ENCODE data around the gene ATAD2B. TPM values are rescaled to one million over a fixed set of nuclear protein-coding genes. Genes with fewer than 3 reads are reported as not detected.

Gene ATAD2B
- total RNA-seq, 1 donor from 2014 or later, result 24.3 TPM

DNA sequence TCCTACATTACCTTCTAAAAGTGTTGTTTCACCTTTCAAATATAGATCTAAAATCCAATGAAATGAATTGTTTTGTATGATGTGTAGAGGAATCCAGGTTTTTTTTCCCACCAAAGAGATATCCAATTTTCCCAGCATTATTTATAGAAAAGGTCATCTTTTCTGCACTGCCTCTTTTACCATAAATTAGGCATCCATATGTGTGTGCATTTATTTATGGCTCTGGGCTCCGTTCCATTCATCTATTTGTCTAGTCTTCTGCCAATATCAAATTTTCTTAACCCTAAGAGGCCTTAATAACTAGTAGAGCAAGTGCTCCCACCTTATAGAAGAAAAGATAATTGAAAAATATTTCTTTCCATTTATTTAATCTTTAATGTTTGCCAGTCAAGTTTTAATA lies 88.3 kb downstream of the ATAD2B start:
- DNase-seq, result no peak
- Mint-ChIP-seq H3K9me3 (no peaks in the 10 kb centered on the region), H3K4me3 (no peak overlapping the region), H3K27me3 (no peaks in the 10 kb centered on the region), H3K36me3 (ENCODE audit: low read depth) (peaks cover 20% of the 10 kb centered on the region), H3K4me1 (no peaks in the 10 kb centered on the region), H3K27ac (no peak overlapping the region)
- intact Hi-C loops (cut with micrococcal nuclease), result no loop called here

DNA sequence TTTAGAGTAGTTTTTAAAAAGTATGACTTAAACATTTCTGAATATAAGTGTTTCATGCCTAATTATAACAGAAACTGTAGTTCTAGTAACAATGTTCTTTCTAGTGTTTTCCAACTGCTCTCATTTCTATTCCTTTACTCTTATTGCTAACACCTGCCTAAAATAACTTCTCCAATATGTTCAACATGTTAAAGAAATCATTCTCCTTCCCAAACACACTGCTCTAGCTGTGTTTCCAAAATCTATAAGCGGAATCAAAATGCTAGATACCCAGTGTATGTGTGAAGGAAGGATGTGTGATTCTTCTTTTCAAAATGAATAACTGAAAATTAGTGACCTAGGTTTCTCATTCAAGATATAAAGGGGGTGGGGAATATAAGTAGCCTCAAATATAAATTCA lies 89.1 kb downstream of the ATAD2B start:
- peaks cover 20% of the 10 kb centered on the region for H3K36me3 Mint-ChIP-seq (ENCODE audit: low read depth)
- intact Hi-C loops (cut with micrococcal nuclease), result no loop called here
- H3K4me1 Mint-ChIP-seq, result no peaks in the 10 kb centered on the region
- H3K27ac Mint-ChIP-seq, result no peak overlapping the region
- DNase-seq, result no peak
- H3K4me3 Mint-ChIP-seq, result no peak overlapping the region
- H3K27me3 Mint-ChIP-seq, result no peaks in the 10 kb centered on the region
- H3K9me3 Mint-ChIP-seq, result no peaks in the 10 kb centered on the region

DNA sequence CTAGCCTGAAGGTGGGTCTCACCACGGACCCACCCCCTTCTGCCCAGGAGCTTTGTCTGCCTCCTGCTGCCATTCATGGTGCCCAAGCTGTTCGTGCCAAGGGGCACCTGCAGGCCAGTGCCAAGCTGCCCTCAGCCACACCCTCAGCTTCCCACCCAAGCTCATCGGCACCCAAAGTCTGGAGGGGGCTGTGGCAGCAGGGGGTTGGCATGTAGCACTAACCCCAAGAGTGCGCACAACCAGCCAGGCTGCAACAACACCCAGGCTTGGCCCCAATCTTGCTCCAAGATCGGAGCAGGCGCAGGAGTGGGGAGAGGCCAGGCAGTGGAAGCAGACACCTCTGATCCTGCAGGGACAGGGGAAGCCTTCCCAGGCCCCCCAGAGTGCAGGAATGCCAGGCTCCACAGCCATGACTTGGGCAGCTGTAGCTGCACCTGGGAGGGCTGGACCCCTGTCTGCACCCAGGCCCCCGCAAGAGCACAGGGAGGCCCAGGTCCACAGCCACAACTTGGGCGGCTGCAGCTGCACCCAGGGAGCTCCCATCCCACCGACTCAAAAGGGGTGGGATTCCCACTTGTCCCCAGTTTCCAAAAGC lies 89.9 kb downstream of the ATAD2B start:
- H3K4me3 Mint-ChIP-seq, result no peak overlapping the region
- intact Hi-C loops (cut with micrococcal nuclease), result no loop called here
- H3K36me3 Mint-ChIP-seq (ENCODE audit: low read depth), result peaks cover 20% of the 10 kb centered on the region
- DNase-seq, result no peak
- no peaks in the 10 kb centered on the region for H3K9me3 Mint-ChIP-seq
- H3K4me1 Mint-ChIP-seq, result no peaks in the 10 kb centered on the region
- no peak overlapping the region for H3K27ac Mint-ChIP-seq
- H3K27me3 Mint-ChIP-seq, result no peaks in the 10 kb centered on the region

DNA sequence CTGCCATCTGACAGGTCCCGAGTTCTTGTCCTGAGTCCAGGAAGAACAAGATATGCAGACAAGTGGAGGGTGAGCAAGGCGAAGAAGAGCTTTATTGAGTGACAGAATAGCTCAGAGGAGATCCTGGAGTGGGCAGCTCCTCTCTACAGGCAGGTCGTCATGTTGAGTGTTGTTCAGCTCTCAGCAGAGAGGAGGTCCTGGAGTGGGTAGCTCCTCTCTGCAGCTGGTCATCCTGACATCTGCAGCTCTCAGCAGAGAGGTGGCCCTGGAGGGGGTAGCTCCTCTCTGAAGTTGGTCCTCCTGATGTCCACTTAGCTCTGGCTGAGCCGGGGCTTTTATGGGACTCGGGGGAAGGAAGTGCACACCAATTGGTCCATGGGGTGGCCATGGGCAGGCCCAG lies 90.4 kb downstream of the ATAD2B start:
- Mint-ChIP-seq H3K27ac (no peak overlapping the region), H3K4me3 (no peak overlapping the region), H3K36me3 (ENCODE audit: low read depth) (peaks cover 22% of the 10 kb centered on the region), H3K27me3 (no peaks in the 10 kb centered on the region), H3K9me3 (no peaks in the 10 kb centered on the region), H3K4me1 (no peaks in the 10 kb centered on the region)
- DNase-seq, result no peak
- intact Hi-C loops (cut with micrococcal nuclease), result no loop called here

DNA sequence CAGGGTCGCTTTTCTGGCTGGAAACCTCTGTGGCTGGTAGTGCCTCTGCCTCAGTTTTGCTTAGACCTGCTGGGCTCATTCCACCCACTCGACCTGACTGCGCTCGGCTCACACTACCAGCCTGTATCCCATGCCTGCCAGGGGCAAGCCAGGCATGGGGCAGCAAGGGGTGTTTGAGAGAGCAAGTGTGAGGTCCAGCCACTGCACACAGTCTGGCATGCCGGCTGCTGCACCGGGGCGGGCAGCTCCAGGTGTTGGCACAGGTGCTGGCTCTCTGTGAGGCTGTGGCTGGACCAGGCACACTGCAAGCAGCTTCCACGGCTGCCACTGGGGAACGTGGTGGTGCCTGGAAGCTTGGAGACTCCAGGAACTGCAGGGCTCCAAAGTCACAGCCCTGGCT lies 90.9 kb downstream of the ATAD2B start:
- H3K9me3 Mint-ChIP-seq, result no peaks in the 10 kb centered on the region
- no peak overlapping the region for H3K27ac Mint-ChIP-seq
- DNase-seq, result no peak
- no peak overlapping the region for H3K4me3 Mint-ChIP-seq
- peaks cover 23% of the 10 kb centered on the region for H3K36me3 Mint-ChIP-seq (ENCODE audit: low read depth)
- intact Hi-C loops (cut with micrococcal nuclease), result no loop called here
- no peaks in the 10 kb centered on the region for H3K27me3 Mint-ChIP-seq
- no peaks in the 10 kb centered on the region for H3K4me1 Mint-ChIP-seq

DNA sequence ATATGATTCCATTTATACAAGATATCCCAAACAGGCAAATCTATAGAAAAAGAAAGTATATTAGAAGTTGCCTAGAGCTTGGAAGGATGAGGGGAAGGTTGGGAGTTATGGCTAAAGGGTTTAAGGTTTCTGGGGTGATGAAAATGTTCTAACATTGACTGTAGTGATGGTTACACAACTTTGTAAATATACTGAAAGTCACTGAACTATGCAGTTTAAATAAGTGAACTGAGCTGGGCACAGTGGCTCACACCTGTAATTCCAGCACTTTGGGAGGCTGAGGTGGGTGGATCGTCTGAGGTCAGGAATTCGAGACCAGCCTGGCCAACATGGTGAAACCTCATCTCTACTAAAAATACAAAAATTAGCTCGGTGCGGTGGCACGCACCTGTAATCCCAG lies 91.5 kb downstream of the ATAD2B start:
- Mint-ChIP-seq H3K9me3 (no peaks in the 10 kb centered on the region), H3K27ac (no peak overlapping the region), H3K36me3 (ENCODE audit: low read depth) (peaks cover 20% of the 10 kb centered on the region), H3K4me3 (no peak overlapping the region), H3K27me3 (no peaks in the 10 kb centered on the region), H3K4me1 (no peaks in the 10 kb centered on the region)
- DNase-seq, result no peak
- intact Hi-C loops (cut with micrococcal nuclease), result no loop called here

DNA sequence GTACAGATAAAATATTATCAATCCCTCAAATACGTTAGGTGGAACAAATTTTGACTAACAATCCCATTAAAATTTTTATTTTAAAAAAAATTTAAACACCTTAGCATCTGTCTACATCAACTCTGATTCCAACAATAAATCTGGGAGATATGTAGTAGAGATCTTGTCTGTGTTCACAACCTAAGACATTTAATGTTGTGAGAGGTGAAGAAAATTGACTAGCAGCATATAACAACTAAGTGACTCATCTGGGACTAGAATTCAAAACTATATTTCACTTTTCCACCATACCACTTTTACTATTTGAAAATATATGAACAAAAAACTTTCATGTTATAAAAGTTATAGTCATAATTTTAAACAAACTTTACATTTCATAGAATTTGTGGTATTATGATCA lies 97.9 kb downstream of the ATAD2B start:
- Mint-ChIP-seq H3K27ac (no peak overlapping the region), H3K4me1 (peaks cover 2% of the 10 kb centered on the region), H3K9me3 (no peaks in the 10 kb centered on the region), H3K4me3 (no peak overlapping the region), H3K27me3 (no peaks in the 10 kb centered on the region), H3K36me3 (ENCODE audit: low read depth) (peaks cover 12% of the 10 kb centered on the region)
- intact Hi-C loops (cut with micrococcal nuclease), result no loop called here
- DNase-seq, result no peak

DNA sequence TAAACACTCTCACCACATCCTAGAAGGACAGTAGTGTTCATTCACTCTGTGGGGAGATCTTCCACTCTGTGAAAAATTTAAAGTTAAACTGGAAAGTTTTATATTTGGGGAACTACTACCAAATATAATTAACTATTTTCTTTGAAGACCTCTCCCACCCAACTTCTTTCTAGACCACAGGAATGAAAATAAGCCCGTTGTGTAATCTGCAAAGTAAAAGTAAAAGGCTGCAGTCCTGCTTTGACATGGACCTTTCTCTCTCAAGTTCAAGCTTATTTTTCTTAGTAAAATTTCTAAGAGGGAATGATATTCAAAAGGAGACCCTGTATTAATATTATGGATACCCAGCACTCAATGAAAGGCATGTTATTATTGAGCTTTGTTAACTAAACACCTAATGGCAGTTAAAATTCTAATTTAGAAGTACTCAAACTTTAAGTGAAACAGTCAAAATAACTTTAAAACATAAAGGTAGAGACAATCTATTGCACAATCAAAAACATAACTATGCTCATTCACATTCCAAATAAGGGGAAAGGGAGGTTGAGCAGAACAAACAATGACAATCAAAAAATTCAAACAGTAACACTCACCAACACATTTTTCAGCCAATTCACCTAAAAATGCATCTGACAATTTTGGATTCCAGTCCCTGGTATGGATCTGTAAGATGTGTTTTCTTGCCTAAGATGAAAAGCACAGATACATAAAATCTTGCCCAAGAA lies 98.5 kb downstream of the ATAD2B start:
- Mint-ChIP-seq H3K27ac (no peak overlapping the region), H3K9me3 (no peaks in the 10 kb centered on the region), H3K36me3 (ENCODE audit: low read depth) (peaks cover 12% of the 10 kb centered on the region), H3K4me3 (no peak overlapping the region), H3K4me1 (peaks cover 2% of the 10 kb centered on the region), H3K27me3 (no peaks in the 10 kb centered on the region)
- intact Hi-C loops (cut with micrococcal nuclease), result no loop called here
- DNase-seq, result no peak

DNA sequence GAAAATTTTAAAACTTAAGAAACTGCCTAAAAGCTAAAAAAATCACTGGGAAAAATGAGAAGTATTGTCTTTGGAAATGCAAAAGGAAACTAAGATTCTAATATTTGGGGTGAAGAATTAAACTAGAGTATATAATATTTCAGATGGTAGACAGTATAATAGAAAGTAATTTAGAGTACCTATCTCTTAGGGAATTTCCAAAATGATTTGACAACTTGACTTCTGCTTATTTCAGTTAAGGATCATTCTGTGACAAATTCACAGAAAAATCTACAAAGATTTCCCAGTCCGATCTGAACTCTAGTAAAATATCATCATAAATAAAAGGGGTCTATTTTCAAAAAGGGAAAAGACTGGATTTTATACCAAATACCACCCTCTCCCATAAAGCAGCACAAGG lies 99.6 kb downstream of the ATAD2B start:
- DNase-seq, result no peak
- H3K27ac Mint-ChIP-seq, result no peak overlapping the region
- no peaks in the 10 kb centered on the region for H3K9me3 Mint-ChIP-seq
- no peaks in the 10 kb centered on the region for H3K27me3 Mint-ChIP-seq
- peaks cover 2% of the 10 kb centered on the region for H3K4me1 Mint-ChIP-seq
- peaks cover 11% of the 10 kb centered on the region for H3K36me3 Mint-ChIP-seq (ENCODE audit: low read depth)
- intact Hi-C loops (cut with micrococcal nuclease), result no loop called here
- H3K4me3 Mint-ChIP-seq, result no peak overlapping the region

DNA sequence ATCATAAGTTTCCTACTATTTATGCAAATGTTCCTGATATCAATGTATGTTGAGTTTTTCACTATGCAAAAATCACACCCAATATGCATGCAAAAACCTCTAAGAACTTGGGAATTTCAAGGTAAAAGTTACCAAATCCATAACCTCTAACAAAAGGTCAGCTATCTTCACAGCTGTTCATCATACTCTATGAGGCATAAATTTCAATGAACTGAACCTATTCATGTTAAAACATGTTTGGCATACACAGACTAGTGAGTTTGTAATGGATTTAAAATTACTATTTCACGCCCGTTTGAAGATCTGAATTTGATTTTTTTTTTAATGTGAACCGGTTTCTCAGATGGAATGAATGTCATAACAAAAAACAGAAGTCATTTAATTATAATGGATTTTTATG lies 100.2 kb downstream of the ATAD2B start:
- H3K27ac Mint-ChIP-seq, result no peak overlapping the region
- intact Hi-C loops (cut with micrococcal nuclease), result no loop called here
- H3K9me3 Mint-ChIP-seq, result no peaks in the 10 kb centered on the region
- H3K27me3 Mint-ChIP-seq, result no peaks in the 10 kb centered on the region
- H3K4me3 Mint-ChIP-seq, result no peak overlapping the region
- H3K4me1 Mint-ChIP-seq, result peaks cover 2% of the 10 kb centered on the region
- DNase-seq, result no peak
- H3K36me3 Mint-ChIP-seq (ENCODE audit: low read depth), result peaks cover 12% of the 10 kb centered on the region

DNA sequence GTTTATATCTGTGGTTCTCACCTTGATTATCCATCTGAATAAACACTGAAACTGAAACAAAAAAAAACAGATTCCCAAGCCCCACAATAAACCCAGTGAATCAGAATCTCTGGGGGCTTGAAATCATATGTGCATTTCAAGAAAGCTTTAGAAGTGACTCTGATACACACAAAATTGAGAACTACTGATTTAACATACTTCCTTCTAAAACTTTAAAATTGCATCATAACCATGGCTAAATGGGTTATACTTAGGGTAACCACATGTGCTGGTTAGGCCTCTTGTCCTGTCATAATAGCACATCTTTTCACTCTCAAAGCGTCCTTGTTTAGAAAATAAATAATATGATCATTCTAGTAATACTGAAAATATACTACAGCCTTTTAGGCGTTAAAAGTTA lies 100.9 kb downstream of the ATAD2B start:
- no peak overlapping the region for H3K27ac Mint-ChIP-seq
- no peak for DNase-seq
- H3K27me3 Mint-ChIP-seq, result no peaks in the 10 kb centered on the region
- H3K4me3 Mint-ChIP-seq, result no peak overlapping the region
- intact Hi-C loops (cut with micrococcal nuclease), result no loop called here
- peaks cover 2% of the 10 kb centered on the region for H3K4me1 Mint-ChIP-seq
- H3K9me3 Mint-ChIP-seq, result no peaks in the 10 kb centered on the region
- peaks cover 10% of the 10 kb centered on the region for H3K36me3 Mint-ChIP-seq (ENCODE audit: low read depth)

DNA sequence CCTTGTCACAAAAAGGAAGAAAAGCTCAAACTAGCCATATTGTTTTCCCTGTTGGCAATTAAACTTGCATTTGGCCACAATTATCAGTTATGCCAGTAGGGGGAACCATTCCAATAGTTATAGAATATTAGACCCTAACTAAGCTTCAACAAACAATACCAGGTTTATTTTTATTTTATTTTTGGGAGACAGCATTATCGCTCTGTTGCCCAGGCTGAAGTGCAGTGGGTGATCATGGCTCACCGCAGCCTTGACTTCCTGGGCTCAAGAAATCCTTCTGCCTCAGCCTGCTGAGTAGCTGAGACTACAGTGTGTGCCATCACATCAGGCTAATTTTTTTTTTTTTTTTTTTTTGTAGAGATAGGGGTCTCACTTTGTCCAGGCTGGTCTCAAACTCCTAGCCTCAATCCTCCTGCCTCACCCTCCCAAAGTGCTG lies 102.1 kb downstream of the ATAD2B start:
- Mint-ChIP-seq H3K27ac (no peak overlapping the region), H3K9me3 (no peaks in the 10 kb centered on the region), H3K4me3 (no peak overlapping the region), H3K27me3 (no peaks in the 10 kb centered on the region), H3K4me1 (peaks cover 2% of the 10 kb centered on the region), H3K36me3 (ENCODE audit: low read depth) (peaks cover 10% of the 10 kb centered on the region)
- intact Hi-C loops (cut with micrococcal nuclease), result loop anchor here (1.0 to 2.0 kb wide), 3 partner anchors 102 to 558 kb away; partner anchors contain the start of gene TP53I3
- peak; percentile 83 for DNase-seq

DNA sequence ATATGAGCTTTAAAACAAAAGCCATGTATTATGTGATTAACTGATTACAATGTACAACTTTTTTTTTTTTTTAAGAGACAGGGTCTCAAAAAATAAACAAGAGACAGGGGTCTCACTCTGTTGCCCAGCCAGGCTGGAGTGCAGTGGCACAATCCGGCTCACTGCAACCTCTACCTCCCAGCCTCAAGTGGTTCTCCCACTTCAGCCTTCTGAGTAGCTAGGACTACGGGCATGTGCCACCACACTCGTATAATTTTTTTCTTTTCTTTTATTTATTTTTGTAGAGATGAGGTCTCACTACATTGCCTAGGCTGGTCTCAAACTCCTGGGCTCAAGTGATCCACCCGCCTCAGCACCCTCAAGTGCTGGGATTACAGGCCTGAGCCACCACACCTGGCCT lies 103.1 kb downstream of the ATAD2B start:
- H3K36me3 Mint-ChIP-seq (ENCODE audit: low read depth), result peaks cover 10% of the 10 kb centered on the region
- H3K27me3 Mint-ChIP-seq, result no peaks in the 10 kb centered on the region
- no peak for DNase-seq
- no peaks in the 10 kb centered on the region for H3K9me3 Mint-ChIP-seq
- H3K4me1 Mint-ChIP-seq, result peaks cover 2% of the 10 kb centered on the region
- intact Hi-C loops (cut with micrococcal nuclease), result loop anchor here (1.0 to 2.0 kb wide), 3 partner anchors 102 to 559 kb away; partner anchors contain the start of gene TP53I3
- H3K27ac Mint-ChIP-seq, result no peak overlapping the region
- no peak overlapping the region for H3K4me3 Mint-ChIP-seq

DNA sequence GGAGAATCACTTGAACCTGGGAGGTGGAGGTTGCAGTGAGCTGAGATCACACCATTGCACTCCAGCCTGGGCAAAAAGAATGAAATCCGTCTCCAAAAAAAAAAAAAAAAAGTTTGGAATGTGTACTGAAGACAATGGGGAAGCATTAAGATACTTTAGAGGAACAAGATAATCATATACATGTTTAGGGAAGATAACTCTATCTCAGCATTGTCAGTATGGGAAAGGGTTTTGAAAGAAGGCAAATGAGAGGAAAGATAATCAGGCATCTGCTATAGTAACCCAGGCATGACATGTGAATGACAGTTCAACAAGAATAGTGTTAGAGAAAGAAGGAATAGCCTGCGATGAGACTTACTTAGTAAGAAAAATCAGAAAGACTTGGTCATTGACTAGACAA lies 112.0 kb downstream of the ATAD2B start:
- Mint-ChIP-seq H3K27ac (no peak overlapping the region), H3K4me1 (no peaks in the 10 kb centered on the region), H3K36me3 (ENCODE audit: low read depth) (peaks cover 10% of the 10 kb centered on the region), H3K4me3 (no peak overlapping the region), H3K27me3 (no peaks in the 10 kb centered on the region), H3K9me3 (no peaks in the 10 kb centered on the region)
- no peak for DNase-seq
- intact Hi-C loops (cut with micrococcal nuclease), result no loop called here

DNA sequence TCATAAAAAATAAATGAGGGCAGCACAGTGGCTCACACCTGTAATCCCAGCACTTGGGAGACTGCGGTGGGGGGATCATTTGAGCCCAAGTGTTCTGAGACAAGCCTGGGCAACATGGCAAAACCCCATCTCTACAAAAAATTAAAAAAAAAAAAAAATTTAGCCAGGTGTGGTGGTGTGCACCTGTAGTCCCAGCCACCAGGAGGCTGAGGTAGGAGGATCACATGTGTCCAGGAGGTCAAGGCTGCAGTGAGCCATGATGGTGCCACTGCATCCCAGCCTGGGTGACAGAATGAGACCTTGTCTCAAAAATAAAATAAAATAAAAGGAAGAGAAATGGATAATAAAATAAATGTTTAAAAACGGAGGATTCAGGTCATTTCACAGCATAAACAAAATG lies 113.5 kb downstream of the ATAD2B start:
- intact Hi-C loops (cut with micrococcal nuclease), result no loop called here
- Mint-ChIP-seq H3K27me3 (no peaks in the 10 kb centered on the region), H3K36me3 (ENCODE audit: low read depth) (peaks cover 17% of the 10 kb centered on the region), H3K9me3 (no peaks in the 10 kb centered on the region), H3K4me1 (peaks cover 6% of the 10 kb centered on the region), H3K4me3 (no peak overlapping the region), H3K27ac (no peak overlapping the region)
- no peak for DNase-seq
